CD4-positive, alpha-beta memory T cell (primary cell): Measurements from ENCODE around the gene ATXN1. TPM values are rescaled to one million over a fixed set of nuclear protein-coding genes. Genes with fewer than 3 reads are reported as not detected.

Experiments
- CTCF ChIA-PET: fragments of 350-600 bp; sonication (Branson Sonifier 250); formaldehyde crosslinking; loops from one replicate; lab custom pipeline; 2021; ENCODE audit warnings: inconsistent platforms; ENCODE audit not compliant: partially characterized antibody; lab: Charles Lee
- POLR2A ChIA-PET: fragments of 350-600 bp; sonication (Branson Sonifier 250); formaldehyde crosslinking; loops from one replicate; lab custom pipeline; 2021; ENCODE audit not compliant: partially characterized antibody; lab: Charles Lee
- DNase-seq, 5 donors: peaks; one replicate each; pipeline versions ENCODE4 v3.0.0 to v3.0.0-alpha.2; 2020 to 2022; ENCODE audit warnings: mixed read lengths in 1 of 5
- H3K27ac ChIP-seq: one replicate; pipeline ENCODE4 v1.7.0; 2013; ENCODE audit warnings: low read depth, low read length
- H3K27me3 ChIP-seq: 2 replicates; pipeline ENCODE4 v1.7.0; 2013; ENCODE audit warnings: mild to moderate bottlenecking, low read length, moderate library complexity; ENCODE audit not compliant: insufficient read depth
- H3K36me3 ChIP-seq: 2 replicates; pipeline ENCODE4 v1.7.0; 2013; ENCODE audit warnings: mild to moderate bottlenecking, low read length, moderate library complexity; ENCODE audit not compliant: insufficient read depth
- H3K4me1 ChIP-seq: 2 replicates; pipeline ENCODE4 v1.7.0; 2013; ENCODE audit warnings: mild to moderate bottlenecking, low read length, moderate library complexity; ENCODE audit not compliant: insufficient read depth
- H3K4me3 ChIP-seq, 2 donors: one replicate each; pipeline ENCODE4 v1.7.0; 2013; ENCODE audit warnings: low read length in 2 of 2, mild to moderate bottlenecking in 1 of 2
- H3K9me3 ChIP-seq, 2 donors: one replicate each; pipeline ENCODE4 v1.7.0; 2013; ENCODE audit warnings: low read length in 2 of 2, control low read depth in 1 of 2; ENCODE audit not compliant: control insufficient read depth in 1 of 2
- H3K27ac Mint-ChIP-seq, 7 donors: one replicate each; pipeline ENCODE4 v1.8.0; 2020 to 2021; ENCODE audit warnings: mixed read lengths in 7 of 7, mild to moderate bottlenecking in 6 of 7, inconsistent platforms in 3 of 7, moderate library complexity in 3 of 7
- H3K27me3 Mint-ChIP-seq, 2 donors: one replicate each; pipeline ENCODE4 v1.8.0; 2020 to 2021; ENCODE audit warnings: mixed read lengths in 2 of 2
- H3K36me3 Mint-ChIP-seq, 2 donors: one replicate each; pipeline ENCODE4 v1.8.0; 2020 to 2021; ENCODE audit warnings: mixed read lengths in 2 of 2, inconsistent platforms in 1 of 2, mild to moderate bottlenecking in 1 of 2
- H3K4me1 Mint-ChIP-seq, 4 donors: one replicate each; pipeline ENCODE4 v1.8.0; 2020 to 2021; ENCODE audit warnings: mixed read lengths in 4 of 4, mild to moderate bottlenecking in 1 of 4
- H3K4me3 Mint-ChIP-seq, 8 donors: one replicate each; pipeline ENCODE4 v1.8.0; 2020 to 2021; ENCODE audit warnings: mixed read lengths in 8 of 8, mild to moderate bottlenecking in 7 of 8, moderate library complexity in 6 of 8, inconsistent platforms in 3 of 8
- H3K9me3 Mint-ChIP-seq, 8 donors: one replicate each; pipeline ENCODE4 v1.8.0; 2020 to 2021; ENCODE audit warnings: mixed read lengths in 8 of 8, mild to moderate bottlenecking in 5 of 8, inconsistent platforms in 3 of 8, moderate library complexity in 1 of 8
- intact Hi-C: fragments of 100-400 bp; cut with micrococcal nuclease; formaldehyde crosslinking; loops from one replicate; pipeline ENCODE4 v1.15.1; 2023
- polyA plus RNA-seq, 2 donors: library from polyadenylated mRNA; unstranded; fragments of 300-500 nt; fragmentation: Illumina TruSeq; gene quantifications; one replicate each; pipeline ENCODE4 v1.2.3, GENCODE V29; 2021
- total RNA-seq, 2 experiments: library from RNA; stranded (reverse); gene quantifications; one replicate each; pipeline ENCODE4 v1.2.3, GENCODE V29; 2021

The ATXN1 gene
- total and polyA plus RNA-seq, 4 experiments from 2014 or later, result 10.5 to 97.4 (median 56.9) TPM

DNA sequence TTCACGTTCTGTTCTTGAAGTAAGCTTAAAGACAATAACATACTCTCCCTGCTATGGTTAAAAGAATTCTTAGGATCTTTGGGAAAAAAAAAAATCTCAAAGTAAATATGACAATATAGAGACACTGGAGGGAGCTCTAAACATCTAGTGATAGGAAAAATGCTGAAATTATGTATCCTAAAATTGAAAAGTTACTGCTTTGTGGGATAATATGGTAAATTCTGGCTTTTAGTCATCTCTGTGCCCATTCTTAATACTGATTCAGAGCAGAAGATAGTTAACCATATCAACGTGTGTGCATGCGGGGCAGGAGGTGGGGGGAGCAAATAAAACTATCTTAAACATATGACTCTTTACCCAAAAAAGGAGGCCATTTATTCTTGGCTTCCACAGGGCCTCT is 357.4 kb downstream of the ATXN1 start:
- intact Hi-C loops, result no loop called here
- H3K27ac ChIP-seq, result no peak overlapping the region
- no peaks in the 10 kb centered on the region for H3K36me3 ChIP-seq
- H3K27me3 Mint-ChIP-seq, result no peaks in the 10 kb centered on the region
- CTCF ChIA-PET, result interaction anchor here (0.6 to 1.6 kb wide), 6 partner anchors 10 to 1412 kb away, joined by 3 read pairs; no protein-coding TSS in a partner anchor
- H3K4me1 Mint-ChIP-seq, result peaks cover 13 to 29% (median 16%) of the 10 kb centered on the region in 4 donors
- peaks cover 22 to 32% of the 10 kb centered on the region in 2 donors for H3K36me3 Mint-ChIP-seq
- H3K9me3 Mint-ChIP-seq, result no peaks in the 10 kb centered on the region
- peak overlapping the region in 6 of 7 donors; percentile 1 to 61 (median 24) for H3K27ac Mint-ChIP-seq
- H3K27me3 ChIP-seq, result no peaks in the 10 kb centered on the region
- H3K4me3 ChIP-seq, result no peak overlapping the region
- no peak for DNase-seq
- peaks cover 5% of the 10 kb centered on the region for H3K4me1 ChIP-seq
- no peak overlapping the region for H3K4me3 Mint-ChIP-seq
- no peaks in the 10 kb centered on the region for H3K9me3 ChIP-seq
- POLR2A ChIA-PET, result no interaction called here

DNA sequence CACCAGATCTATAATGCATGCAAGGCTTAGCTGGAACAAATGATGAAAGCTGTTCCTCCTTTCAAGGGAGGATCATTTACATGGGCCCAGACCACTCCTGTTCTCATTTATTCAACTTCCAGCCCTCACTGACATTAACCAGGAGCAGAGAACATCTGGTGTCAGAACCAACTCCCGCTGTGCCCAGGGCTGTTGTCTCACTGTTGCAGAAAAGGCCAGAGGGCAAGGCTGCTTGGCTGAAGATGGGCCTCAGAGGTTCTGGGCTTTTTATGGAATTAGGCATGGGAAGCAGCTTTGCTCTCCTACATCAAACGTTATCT is 358.7 kb downstream of the ATXN1 start:
- Histone ChIP-seq H3K4me3 (no peak overlapping the region), H3K27me3 (no peaks in the 10 kb centered on the region), H3K27ac (no peak overlapping the region), H3K36me3 (no peaks in the 10 kb centered on the region), H3K9me3 (no peaks in the 10 kb centered on the region), H3K4me1 (peaks cover 5% of the 10 kb centered on the region)
- Mint-ChIP-seq H3K4me1 (peaks cover 16 to 28% (median 18%) of the 10 kb centered on the region in 4 donors), H3K9me3 (no peaks in the 10 kb centered on the region), H3K4me3 (no peak overlapping the region), H3K27ac (peak overlapping the region in 1 of 7 donors; percentile 58), H3K27me3 (no peaks in the 10 kb centered on the region), H3K36me3 (peaks cover 21 to 24% of the 10 kb centered on the region in 2 donors)
- CTCF ChIA-PET, result interaction anchor here (0.9 to 1.6 kb wide), 5 partner anchors 33 to 334 kb away, joined by 3 read pairs; no protein-coding TSS in a partner anchor
- DNase-seq, result no peak
- POLR2A ChIA-PET, result no interaction called here
- intact Hi-C loops, result no loop called here

DNA sequence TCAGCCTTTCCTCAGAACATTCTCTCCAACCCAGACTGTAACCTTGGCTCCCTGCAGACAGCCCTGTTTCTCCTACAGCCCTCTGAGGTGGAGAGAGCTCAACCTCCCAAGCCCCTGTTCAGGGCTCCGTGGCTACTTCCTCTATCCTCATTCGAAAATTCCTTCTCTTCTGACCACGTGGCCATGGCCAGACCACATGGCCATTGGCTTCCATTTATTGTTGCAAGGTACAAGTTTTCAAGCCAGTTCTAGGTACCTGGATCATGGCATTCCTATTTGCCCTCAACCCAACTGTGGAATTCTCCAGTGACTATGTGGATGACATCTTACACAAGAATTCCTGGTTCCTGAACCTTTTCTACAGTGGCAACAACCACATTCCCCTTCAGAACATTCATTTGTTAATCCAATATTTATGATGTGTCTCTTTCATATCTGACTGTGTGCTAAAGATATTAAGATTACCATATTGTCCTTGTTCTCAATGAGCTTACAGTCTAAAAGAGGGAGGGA is 361.0 kb downstream of the ATXN1 start:
- H3K27me3 Mint-ChIP-seq, result no peaks in the 10 kb centered on the region
- Histone ChIP-seq H3K4me3 (no peak overlapping the region), H3K27me3 (no peaks in the 10 kb centered on the region), H3K36me3 (no peaks in the 10 kb centered on the region), H3K4me1 (peaks cover 5% of the 10 kb centered on the region), H3K27ac (no peak overlapping the region), H3K9me3 (no peaks in the 10 kb centered on the region)
- no peak for DNase-seq
- no peaks in the 10 kb centered on the region for H3K9me3 Mint-ChIP-seq
- ChIA-PET POLR2A (no interaction called here), CTCF (interaction anchor here (2.4 kb wide), 1 partner anchor 9 kb away, joined by 11 read pairs; no protein-coding TSS in a partner anchor)
- no peak overlapping the region for H3K4me3 Mint-ChIP-seq
- peaks cover 9 to 21% (median 17%) of the 10 kb centered on the region in 4 donors for H3K4me1 Mint-ChIP-seq
- intact Hi-C loops, result no loop called here
- peak overlapping the region in 2 of 7 donors; percentile 65 to 84 for H3K27ac Mint-ChIP-seq
- H3K36me3 Mint-ChIP-seq, result peaks cover 20 to 21% of the 10 kb centered on the region in 2 donors

DNA sequence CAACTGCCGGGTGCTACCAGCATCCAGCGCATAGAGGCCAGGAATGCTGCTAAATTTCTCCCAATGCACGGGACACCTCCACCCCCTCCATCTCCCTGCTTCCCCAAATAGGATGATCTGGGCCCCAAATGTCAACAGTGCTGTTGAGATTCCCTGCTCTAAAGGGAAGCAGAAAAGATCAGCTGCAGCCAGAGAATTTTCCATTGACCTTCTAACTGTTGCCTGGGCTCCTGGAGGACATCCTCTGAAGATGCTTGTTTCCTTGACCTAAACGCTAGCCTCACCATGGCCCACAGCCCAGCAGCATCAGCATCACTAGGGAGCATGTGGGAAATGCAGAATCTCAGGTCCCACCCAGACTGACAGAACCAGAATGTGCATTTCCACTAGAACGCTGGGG is 361.6 kb downstream of the ATXN1 start:
- Mint-ChIP-seq H3K4me1 (peaks cover 9 to 17% (median 13%) of the 10 kb centered on the region in 4 donors), H3K4me3 (no peak overlapping the region), H3K9me3 (no peaks in the 10 kb centered on the region), H3K27me3 (no peaks in the 10 kb centered on the region), H3K27ac (peak overlapping the region in 2 of 7 donors; percentile 64 to 68), H3K36me3 (peaks cover 20 to 21% of the 10 kb centered on the region in 2 donors)
- no peaks in the 10 kb centered on the region for H3K9me3 ChIP-seq
- POLR2A ChIA-PET, result no interaction called here
- CTCF ChIA-PET, result interaction anchor here (2.4 kb wide), 1 partner anchor 10 kb away, joined by 11 read pairs; no protein-coding TSS in a partner anchor
- H3K4me1 ChIP-seq, result peaks cover 2% of the 10 kb centered on the region
- H3K27me3 ChIP-seq, result no peaks in the 10 kb centered on the region
- no peak for DNase-seq
- no peak overlapping the region for H3K27ac ChIP-seq
- no peaks in the 10 kb centered on the region for H3K36me3 ChIP-seq
- H3K4me3 ChIP-seq, result no peak overlapping the region
- intact Hi-C loops, result no loop called here

DNA sequence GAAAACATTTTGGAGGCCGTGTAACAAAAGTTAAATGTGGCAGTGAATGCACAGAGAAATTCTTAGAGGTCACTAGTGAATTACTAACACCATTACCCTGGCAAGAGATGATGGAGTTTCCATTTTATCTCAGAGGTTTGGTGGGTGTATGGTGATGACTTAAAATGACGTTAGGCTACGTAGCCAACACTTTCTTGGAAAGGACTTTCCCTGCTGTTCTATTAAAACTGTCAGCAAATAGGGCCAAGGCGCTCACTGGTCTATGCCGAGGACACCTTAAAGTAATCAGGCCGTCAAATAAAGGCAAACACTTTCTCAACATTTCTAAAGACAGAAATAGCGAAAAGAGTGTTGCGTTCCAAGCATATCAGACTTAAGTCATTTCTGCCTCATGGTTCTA is 362.1 kb downstream of the ATXN1 start:
- H3K4me3 ChIP-seq, result no peak overlapping the region
- no peak overlapping the region for H3K4me3 Mint-ChIP-seq
- intact Hi-C loops, result no loop called here
- no peaks in the 10 kb centered on the region for H3K27me3 Mint-ChIP-seq
- no peak overlapping the region for H3K27ac Mint-ChIP-seq
- DNase-seq, result no peak
- H3K36me3 Mint-ChIP-seq, result peaks cover 20 to 21% of the 10 kb centered on the region in 2 donors
- no peak overlapping the region for H3K27ac ChIP-seq
- POLR2A ChIA-PET, result no interaction called here
- H3K36me3 ChIP-seq, result no peaks in the 10 kb centered on the region
- CTCF ChIA-PET, result no interaction called here
- no peaks in the 10 kb centered on the region for H3K9me3 Mint-ChIP-seq
- H3K4me1 ChIP-seq, result no peaks in the 10 kb centered on the region
- peaks cover 9 to 17% (median 11%) of the 10 kb centered on the region in 4 donors for H3K4me1 Mint-ChIP-seq
- no peaks in the 10 kb centered on the region for H3K27me3 ChIP-seq
- H3K9me3 ChIP-seq, result no peaks in the 10 kb centered on the region

DNA sequence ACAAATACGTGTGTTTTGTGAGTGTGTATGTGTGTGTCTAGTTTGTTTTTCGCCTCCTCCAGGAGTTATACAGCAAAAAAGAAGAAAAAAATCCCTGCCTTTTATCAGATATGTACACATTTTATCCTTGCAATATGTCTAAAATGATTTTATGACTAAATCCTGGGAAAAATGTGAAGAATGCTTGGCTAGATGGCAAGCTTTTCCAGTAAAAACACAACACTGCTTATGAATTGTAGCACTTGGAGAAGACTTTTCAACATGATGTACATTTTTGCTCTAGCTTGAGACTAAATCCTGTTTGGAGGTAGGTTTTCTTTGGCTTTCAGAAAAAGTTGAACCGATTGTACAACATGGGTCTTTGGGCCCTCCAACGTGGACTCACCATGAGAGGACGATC is 362.7 kb downstream of the ATXN1 start:
- H3K27ac ChIP-seq, result no peak overlapping the region
- no peaks in the 10 kb centered on the region for H3K27me3 ChIP-seq
- POLR2A ChIA-PET, result no interaction called here
- intact Hi-C loops, result no loop called here
- H3K36me3 ChIP-seq, result no peaks in the 10 kb centered on the region
- H3K9me3 Mint-ChIP-seq, result no peaks in the 10 kb centered on the region
- H3K4me3 ChIP-seq, result no peak overlapping the region
- no peaks in the 10 kb centered on the region for H3K27me3 Mint-ChIP-seq
- no peak for DNase-seq
- H3K4me1 Mint-ChIP-seq, result peaks cover 4 to 14% (median 6%) of the 10 kb centered on the region in 4 donors
- H3K4me3 Mint-ChIP-seq, result no peak overlapping the region
- no peaks in the 10 kb centered on the region for H3K9me3 ChIP-seq
- H3K36me3 Mint-ChIP-seq, result peaks cover 16 to 18% of the 10 kb centered on the region in 2 donors
- no peaks in the 10 kb centered on the region for H3K4me1 ChIP-seq
- CTCF ChIA-PET, result no interaction called here
- H3K27ac Mint-ChIP-seq, result peak overlapping the region in 1 of 7 donors; percentile 43

DNA sequence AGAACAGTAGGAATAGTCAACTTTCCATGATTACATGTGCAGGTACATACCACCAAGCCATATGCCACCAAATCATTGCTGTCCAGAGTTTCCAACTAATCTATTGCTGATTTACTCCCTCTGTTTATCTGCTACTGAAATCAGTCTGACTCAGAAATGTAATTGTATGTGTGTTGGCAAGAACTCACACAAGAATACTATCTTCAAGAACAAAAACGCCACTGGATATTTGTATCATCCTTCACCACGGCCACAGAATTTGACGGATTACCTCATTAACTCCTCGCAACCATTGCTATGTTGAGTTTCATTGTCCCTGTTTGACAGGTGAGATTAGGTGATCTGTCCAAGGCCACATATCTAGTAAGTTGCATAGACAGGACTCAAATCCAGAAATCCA is 363.6 kb downstream of the ATXN1 start:
- H3K27ac Mint-ChIP-seq, result no peak overlapping the region
- CTCF ChIA-PET, result no interaction called here
- intact Hi-C loops, result no loop called here

More for the DNA sequence above, 363.6 kb downstream of the ATXN1 start:
- Mint-ChIP-seq H3K9me3 (peaks cover 0 to 2% (median 0%) of the 10 kb centered on the region in 8 donors), H3K27me3 (no peaks in the 10 kb centered on the region), H3K4me3 (no peak overlapping the region), H3K36me3 (peaks cover 14% of the 10 kb centered on the region in 2 donors), H3K4me1 (peaks cover 4 to 15% (median 5%) of the 10 kb centered on the region in 4 donors)
- Histone ChIP-seq H3K4me3 (no peak overlapping the region), H3K4me1 (no peaks in the 10 kb centered on the region), H3K9me3 (no peaks in the 10 kb centered on the region), H3K27ac (no peak overlapping the region), H3K36me3 (no peaks in the 10 kb centered on the region), H3K27me3 (no peaks in the 10 kb centered on the region)
- DNase-seq, result no peak
- POLR2A ChIA-PET, result no interaction called here
